Glomerular endothelial cell (primary cell): Measurements from ENCODE around the gene LATS2. TPM values are rescaled to one million over a fixed set of nuclear protein-coding genes. Genes with fewer than 3 reads are reported as not detected.
"Not testable (repeated sequence)": the region's sequence is repeated elsewhere in the genome, so short reads cannot be mapped to it uniquely, and the experiment has no call there.

Experiments used
- DNase-seq: peaks from one replicate; pipeline ENCODE4 v3.0.0-alpha.2; 2011; ENCODE audit warnings: low read depth, low spot score; ENCODE audit errors: extremely low read depth
- total RNA-seq: library from RNA; depleted of rRNA; stranded (reverse); fragments of >200 nt; gene quantifications from 2 replicates; pipeline ENCODE4 v1.2.3, GENCODE V29; 2015

The LATS2 gene
- total RNA-seq, 1 donor from 2014 or later = 61.3 TPM

- peak; percentile 7 for DNase-seq
These were observed 92.2 kb downstream of the LATS2 start for GRCh38 chr13:20969182-20969581.

- DNase-seq = no peak
These were observed 92.6 kb downstream of the LATS2 start for GRCh38 chr13:20968745-20969144.

DNA sequence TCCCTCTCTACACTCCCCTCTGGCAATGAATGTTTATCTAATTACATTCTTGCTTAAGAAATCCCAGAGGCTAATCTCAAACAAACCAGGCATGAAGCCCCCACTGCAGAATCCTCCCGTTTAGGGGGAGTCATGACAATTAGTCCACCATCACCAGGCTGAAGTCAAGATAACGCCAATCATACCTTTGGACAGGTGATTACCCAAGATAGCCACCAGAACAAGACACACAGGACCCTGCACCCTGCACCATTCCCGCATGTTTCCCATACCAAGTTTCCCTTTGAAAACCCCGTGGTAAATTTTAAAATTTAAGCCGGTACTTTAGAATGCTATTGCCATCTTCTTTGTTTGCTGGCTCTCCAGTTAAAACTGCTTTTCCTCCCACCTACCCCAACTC, 94.0 kb downstream of the LATS2 start:
- DNase-seq = no peak

DNA sequence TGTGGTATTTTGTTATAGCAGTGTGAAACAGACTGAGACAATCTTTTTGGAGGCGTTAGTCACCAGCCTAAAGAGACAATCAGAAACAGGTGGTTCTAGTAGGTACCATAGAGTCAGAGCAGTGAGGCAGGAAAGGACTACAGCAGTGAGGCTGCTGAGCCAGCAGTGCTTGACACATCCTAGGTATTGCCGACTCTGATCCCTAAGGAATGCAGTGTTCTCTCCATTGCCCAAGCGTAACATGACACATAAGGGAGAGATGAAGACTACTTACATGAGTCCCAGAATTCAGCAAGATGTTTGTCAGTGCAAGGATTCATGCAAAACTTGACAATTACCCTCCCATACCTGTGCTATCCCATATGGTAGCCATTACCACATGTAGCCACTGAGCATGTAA, 96.5 kb downstream of the LATS2 start:
- no peak for DNase-seq

GRCh38 chr13:20961663-20962062, 99.7 kb downstream of the LATS2 start:
- DNase-seq = not testable (repeated sequence)

- DNase-seq = no peak
These were observed 100.6 kb downstream of the LATS2 start for GRCh38 chr13:20960663-20961309.

DNA sequence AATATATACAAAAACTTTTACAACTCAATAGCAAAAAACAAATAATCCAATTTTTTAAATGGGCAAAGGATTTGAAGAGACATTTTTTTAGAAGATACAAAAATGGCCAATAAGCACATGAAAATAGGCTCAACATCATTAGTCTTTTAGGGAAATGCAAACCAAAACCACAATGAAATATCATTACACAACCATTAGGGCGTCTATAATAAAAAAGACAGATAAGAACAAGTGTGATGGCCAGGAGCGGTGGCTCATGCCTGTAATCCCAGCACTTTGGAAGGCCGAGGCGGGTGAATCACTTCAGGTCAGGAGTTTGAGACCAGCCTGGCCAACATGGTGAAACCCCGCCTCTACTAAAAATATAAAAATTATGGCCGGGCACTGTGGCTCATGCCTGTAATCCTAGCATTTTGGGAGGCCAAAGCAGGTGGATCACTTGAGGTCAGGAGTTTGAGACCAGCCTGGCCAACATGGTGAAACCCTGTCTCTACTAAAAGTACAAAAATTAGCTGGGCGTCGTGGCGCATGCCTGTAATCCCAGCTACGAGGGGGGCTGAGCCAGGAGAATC, 104.3 kb downstream of the LATS2 start:
- not testable (repeated sequence) for DNase-seq

- no peak for DNase-seq
These were observed 105.9 kb downstream of the LATS2 start for GRCh38 chr13:20955496-20955895.

DNA sequence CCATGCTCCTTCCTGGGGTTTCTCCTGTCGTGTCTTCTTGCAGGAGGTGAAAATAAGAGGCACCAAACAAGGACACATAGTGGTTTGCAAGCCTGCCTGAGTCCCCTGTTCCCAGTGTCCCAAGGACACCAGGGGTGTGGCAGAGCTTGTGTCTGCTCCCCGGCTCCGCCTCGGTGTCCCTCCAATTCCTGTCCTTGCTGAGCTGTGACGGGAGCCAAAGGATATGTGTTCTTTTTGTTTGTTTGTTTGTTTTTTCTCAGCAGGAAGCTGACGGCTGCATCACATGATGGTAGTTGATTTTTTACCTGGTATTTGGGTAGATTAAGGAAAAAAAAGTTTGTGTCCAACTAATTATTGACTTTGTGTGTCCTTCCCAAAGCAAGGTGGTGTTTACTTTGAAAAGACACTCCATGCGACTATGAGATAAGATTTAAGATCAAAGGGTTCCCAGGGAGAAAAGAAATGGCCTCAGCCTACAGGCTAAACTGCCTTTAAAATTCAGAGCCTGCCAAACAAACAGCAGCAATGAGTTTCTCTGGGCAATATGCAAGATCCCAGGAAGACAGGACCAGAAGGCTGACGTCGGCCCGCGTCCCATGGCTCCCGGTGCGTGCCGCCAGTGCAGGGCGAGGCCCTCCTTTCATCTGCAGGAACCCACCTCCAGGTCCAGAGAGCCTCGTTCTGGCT, 108.0 kb downstream of the LATS2 start:
- no peak for DNase-seq

DNA sequence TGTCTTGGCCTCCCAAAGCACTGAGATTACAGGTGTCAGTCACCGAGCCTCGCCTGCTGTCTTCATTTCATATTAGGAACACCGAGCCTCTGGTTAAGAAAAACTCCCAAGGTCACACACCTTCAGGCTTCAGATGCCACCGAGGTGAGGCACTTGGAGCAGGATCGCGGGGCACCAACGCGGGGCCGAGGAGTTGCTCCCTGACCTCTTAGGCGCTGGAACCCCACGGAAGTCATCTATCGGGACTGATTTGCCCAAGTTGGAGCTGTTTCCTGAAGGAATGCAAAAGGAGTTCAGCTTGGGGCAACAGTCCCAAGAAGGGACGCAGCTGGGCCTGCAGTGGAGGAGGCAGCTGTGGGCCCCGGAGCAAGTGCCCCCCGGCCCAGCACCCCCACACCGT, 108.5 kb downstream of the LATS2 start:
- DNase-seq = no peak

DNA sequence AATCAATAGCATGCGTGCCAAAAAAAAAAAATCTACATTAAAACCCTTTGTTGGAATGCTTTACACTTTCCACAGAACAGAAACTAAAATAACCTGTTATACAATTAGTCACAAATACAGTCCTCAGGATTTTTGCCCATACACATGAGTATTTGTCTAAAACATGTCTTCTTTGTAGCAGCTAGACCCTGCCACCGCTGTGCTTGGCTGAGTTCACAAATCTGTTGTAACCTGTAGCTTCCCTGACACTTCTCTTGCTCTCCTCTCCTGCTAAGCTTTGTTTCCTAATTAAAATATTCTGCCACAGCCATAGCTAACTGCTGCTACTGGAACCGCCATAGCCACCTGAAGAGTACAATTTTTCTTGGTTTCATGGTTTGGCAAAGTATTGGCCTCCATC, 113.4 kb downstream of the LATS2 start:
- DNase-seq = not testable (repeated sequence)

GRCh38 chr13:20945952-20946383, 115.4 kb downstream of the LATS2 start:
- no peak for DNase-seq

GRCh38 chr13:20942938-20943559, 118.3 kb downstream of the LATS2 start:
- DNase-seq = no peak

GRCh38 chr13:20940511-20940910, 120.9 kb downstream of the LATS2 start:
- not testable (repeated sequence) for DNase-seq

DNA sequence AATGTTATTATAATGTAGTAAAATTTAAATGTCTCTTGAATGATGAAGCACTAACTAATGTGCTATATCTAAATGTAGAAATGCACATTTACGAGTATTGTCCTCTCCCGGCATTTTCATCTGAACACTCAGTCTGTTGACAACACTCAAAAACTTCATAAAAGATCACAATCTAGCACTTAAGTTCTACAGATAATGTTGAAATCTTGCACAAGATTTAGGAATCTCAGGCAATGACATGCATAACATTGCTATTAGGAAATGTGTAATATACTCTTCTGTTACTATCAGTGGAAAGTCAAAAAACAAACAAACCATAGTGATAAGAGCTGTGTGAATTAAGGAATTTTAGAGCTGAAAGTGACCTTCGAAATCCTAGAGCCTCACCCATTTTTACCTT, 121.3 kb downstream of the LATS2 start:
- DNase-seq = no peak

DNA sequence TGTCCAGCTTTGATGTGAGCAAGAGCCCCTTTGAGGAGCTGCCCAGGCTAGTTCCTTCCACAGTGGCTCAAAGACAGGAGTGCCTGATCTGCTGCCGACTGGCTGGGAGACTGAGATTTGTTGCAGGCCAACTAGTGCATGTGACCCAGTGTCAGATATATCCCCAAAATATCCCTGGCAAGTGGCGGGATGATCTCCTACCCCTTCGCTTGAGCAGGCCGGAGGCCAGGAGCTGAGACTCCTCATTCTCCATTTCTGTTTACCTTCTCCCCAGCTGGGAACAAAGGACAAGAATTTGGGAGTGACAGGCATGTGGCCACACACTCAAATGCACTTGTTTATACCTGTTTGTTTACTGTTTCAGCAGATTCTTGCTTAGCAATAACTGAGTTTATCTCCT, 121.7 kb downstream of the LATS2 start:
- no peak for DNase-seq

DNA sequence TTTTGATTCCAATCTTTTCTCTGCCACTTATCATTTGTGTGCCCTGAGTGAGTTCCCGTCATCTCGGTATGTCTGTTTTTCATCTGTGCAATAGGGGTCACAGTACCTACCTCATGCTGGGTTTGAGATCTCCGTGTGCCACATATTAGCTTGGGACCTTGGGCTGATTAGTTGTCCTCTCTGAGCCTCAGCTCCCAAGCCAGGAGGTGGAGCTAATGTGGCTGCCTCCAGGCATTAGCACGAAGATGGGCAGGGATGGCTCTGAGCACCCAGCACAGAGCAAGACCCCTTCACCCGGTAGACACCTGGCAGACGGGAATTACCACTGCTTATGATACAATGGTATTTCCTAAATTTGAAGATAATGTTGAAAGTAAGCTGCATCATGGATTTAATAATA, 123.1 kb downstream of the LATS2 start:
- no peak for DNase-seq

DNA sequence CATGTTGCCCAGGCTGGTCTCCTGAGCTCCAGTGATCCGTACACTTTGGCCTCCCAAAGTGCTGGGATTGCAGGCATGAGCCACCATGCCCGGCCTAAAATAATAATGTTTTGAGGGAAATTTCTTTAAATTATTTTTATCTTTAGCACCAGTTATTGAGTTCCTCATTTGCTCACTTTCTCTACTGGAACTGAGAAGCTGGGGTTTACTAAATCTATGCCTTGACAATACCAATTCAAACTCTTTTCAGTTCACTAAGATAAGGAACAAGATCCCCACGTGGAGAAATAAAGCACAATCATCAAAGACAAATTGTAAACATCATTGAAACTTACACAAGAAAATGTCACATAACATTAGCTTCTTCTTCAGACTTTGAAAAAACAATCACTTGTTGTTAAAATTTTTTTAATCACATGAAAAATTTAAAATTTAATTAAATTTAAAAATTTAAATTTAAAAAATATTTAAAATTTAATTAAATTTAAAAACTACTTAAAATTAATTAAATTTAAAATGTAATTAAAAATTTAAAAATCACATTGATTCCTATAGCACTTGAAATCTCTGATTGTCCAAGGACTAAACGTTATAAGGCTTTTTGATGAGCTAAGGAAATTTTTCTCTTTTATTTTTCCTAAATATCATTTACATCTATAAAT, 133.7 kb downstream of the LATS2 start:
- DNase-seq = no peak

DNA sequence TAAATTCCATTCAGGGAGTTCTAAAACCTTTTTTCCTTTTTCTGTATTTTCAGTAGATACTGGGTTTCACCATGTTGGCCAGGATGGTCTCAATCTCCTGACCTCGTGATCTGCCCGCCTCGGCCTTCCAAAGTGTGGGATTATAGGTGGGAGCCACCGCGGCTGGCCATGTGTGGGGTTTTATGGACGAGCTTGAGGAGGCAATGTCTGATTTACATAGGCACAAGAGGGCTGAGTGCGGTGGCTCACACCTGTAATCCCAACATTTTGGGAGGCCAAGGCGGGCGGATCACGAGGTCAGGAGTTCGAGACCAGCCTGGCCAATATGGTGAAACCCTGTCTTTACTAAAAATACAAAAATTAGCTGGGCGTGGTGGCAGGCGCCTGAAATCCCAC, 136.0 kb downstream of the LATS2 start:
- DNase-seq = not testable (repeated sequence)

DNA sequence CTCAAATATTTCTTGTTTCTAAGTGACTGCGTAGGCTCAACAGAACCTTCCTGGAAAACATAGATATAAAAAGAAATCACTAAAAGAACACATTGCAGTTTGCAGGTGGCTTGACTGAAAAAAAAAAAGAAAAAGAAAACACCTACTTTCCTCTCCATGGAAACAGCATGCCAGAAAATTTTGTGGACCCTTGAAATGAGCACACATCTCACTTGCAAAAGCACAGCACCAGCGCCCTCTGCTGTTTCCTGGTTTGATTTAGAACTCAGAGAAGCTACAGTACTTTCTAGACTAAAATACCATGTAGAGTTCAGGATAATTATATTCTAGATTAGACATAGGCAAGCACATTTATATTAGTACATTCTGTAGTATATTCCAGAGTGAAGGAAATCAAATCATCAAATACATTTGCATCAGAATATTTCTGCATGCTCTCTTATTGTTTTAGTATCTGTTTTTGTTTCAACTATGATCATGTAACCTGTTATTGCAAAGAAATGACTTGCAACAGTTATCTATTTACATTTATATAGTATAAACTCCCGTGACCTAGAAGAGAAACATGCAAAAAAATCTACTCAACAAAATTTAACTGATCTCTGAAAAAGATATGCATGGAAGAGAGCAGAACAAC, 136.5 kb downstream of the LATS2 start:
- DNase-seq = peak; percentile 72

DNA sequence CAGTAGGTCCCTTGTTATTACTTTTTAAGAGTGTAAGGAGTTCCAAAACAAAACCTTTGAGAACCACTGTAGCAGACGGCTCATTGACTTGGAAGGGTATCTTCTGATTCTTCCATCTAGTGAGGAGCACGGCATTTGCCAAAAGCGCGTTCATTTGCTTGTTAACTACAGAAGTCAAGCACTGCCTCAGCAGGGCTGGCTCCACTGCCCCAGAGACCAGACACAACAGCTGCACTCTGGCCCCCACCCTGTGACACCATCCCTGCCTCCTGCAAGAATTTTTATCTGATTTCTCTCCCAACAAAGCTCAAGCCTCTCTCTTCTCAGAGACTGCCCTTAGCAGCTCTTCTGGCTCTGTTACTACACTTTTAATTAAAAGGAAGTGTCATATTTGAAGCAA, 138.1 kb downstream of the LATS2 start:
- DNase-seq = no peak
